ENCODE data around the gene NMD3.

DNA sequence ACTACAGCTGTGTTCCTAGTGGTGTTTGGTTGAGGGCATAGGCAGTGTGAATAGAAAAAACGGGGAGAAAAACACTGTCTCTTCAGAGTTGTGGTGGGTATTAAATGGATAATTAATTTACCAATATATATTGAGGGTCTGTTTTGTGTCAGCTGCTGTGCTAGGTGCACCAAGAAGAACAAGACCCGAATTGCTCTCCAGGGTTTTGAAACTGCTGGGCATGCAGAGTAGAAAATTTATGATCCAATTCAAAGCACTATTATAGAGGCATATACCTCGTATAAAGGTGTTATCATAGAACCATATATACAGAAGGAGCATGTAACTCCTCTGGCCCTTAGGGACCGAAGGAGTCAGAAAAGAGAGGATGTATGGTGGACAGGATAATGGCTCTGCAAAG lies 1.6 kb upstream of the NMD3 start:
- TF ChIP-seq, protein P1, sequence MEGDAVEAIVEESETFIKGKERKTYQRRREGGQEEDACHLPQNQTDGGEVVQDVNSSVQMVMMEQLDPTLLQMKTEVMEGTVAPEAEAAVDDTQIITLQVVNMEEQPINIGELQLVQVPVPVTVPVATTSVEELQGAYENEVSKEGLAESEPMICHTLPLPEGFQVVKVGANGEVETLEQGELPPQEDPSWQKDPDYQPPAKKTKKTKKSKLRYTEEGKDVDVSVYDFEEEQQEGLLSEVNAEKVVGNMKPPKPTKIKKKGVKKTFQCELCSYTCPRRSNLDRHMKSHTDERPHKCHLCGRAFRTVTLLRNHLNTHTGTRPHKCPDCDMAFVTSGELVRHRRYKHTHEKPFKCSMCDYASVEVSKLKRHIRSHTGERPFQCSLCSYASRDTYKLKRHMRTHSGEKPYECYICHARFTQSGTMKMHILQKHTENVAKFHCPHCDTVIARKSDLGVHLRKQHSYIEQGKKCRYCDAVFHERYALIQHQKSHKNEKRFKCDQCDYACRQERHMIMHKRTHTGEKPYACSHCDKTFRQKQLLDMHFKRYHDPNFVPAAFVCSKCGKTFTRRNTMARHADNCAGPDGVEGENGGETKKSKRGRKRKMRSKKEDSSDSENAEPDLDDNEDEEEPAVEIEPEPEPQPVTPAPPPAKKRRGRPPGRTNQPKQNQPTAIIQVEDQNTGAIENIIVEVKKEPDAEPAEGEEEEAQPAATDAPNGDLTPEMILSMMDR (IDR thresholded peaks at IDR 0.05), result no peak
- TF ChIP-seq POLR2A (IDR thresholded peaks at IDR 0.05), result no peak
